ENCODE measurements around the gene HTR2B. TPM values are rescaled to one million over a fixed set of nuclear protein-coding genes. Genes with fewer than 3 reads are reported as not detected.

HTR2B gene
- total and polyA plus RNA-seq, 2 experiments from 2014 or later = 0.15 TPM; not detected in 1

DNA sequence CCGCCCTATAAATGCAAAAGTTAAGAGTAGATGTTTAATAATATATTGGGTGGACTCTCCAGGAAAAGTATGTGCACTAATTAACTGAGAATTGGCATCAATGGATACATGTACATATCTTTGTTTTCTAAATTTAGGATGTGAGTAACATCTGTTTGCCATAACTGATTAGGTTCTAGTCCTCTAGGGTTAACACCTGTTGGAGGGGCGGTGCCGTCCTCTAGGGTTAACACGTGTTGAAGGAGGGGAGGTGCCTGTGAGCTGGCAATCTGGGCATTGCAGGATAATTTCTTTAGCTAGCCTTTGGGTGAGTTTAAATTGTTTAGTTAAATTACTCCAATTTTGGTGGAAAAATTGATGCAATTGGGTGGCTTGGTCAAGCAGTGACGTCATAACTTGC lies 30.9 kb downstream of the HTR2B start:
- no peak for TF ChIP-seq EZH2phosphoT487 (IDR thresholded peaks at IDR 0.05; ENCODE audit: insufficient read depth, low read depth)
- no peak for TF ChIP-seq EZH2 (IDR thresholded peaks at IDR 0.05; ENCODE audit: insufficient read depth, poor library complexity, severe bottlenecking)
- no peak for DNase-seq
- Histone ChIP-seq H4K20me1 (ENCODE audit: insufficient read depth) (no peaks in the 10 kb centered on the region), H3K79me2 (ENCODE audit: insufficient read depth) (peaks cover 36% of the 10 kb centered on the region), H3K9me2 (ENCODE audit: insufficient read depth) (no peaks in the 10 kb centered on the region), H3K4me2 (ENCODE audit: unreplicated experiment) (no peak overlapping the region), H3K27me3 (replicated peaks; ENCODE audit: insufficient read depth) (no peaks in the 10 kb centered on the region), H3K9ac (no peak overlapping the region), H2AFZ (no peak overlapping the region), H3K27ac (no peak overlapping the region), H3K9me3 (ENCODE audit: low read depth) (no peaks in the 10 kb centered on the region), H3F3A (ENCODE audit: insufficient read depth) (no peaks in the 10 kb centered on the region), H3K4me3 (no peak overlapping the region), H3K4me1 (ENCODE audit: insufficient read depth) (no peaks in the 10 kb centered on the region), H3K36me3 (ENCODE audit: low read depth) (peaks cover 10% of the 10 kb centered on the region; the same call in 1 of the 2 replicates)
- in situ Hi-C loops (cut with MboI) = no loop called here
- 81 to 82% methylated on average over 5 of the region's 5 CpGs for WGBS, 2 experiments (ENCODE audit: low coverage in 1 of 2, low lambda C conversion rate in 2 of 2, missing lambda C conversion rate in 2 of 2)

DNA sequence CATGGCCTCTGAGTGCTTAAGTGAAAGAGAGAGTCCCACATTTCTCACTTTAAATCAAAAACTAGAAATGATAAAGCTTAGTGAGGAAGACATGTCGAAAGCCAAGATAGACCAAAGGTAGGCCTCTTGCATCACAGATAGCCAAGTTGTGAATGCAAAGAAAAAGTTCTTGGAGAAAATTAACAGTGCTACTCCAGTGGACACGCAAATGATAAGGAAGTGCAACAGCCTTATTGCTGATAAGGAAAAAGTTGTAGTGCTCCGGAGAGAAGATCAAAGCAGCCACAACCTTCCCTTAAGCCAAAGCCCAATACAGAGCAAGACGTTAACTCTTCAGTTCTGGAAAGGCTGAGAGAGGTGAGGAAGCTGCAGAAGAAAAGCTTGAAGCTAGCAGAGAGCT lies 36.1 kb downstream of the HTR2B start:
- H3K9me3 ChIP-seq (ENCODE audit: low read depth) = no peaks in the 10 kb centered on the region
- H3K4me3 ChIP-seq = no peak overlapping the region
- DNase-seq = no peak
- peaks cover 42% of the 10 kb centered on the region for H3K36me3 ChIP-seq (ENCODE audit: low read depth)
- WGBS, 2 experiments (ENCODE audit: low coverage in 1 of 2, low lambda C conversion rate in 2 of 2, missing lambda C conversion rate in 2 of 2) = 88 to 91% methylated on average over 4 of the region's 4 CpGs
- no peaks in the 10 kb centered on the region for H4K20me1 ChIP-seq (ENCODE audit: insufficient read depth)
- no peaks in the 10 kb centered on the region for H3K4me1 ChIP-seq (ENCODE audit: insufficient read depth)
- H3F3A ChIP-seq (ENCODE audit: insufficient read depth) = no peaks in the 10 kb centered on the region
- no peak overlapping the region for H3K9ac ChIP-seq
- in situ Hi-C loops (cut with MboI) = no loop called here
- H3K9me2 ChIP-seq (ENCODE audit: insufficient read depth) = no peaks in the 10 kb centered on the region
- no peak overlapping the region for H2AFZ ChIP-seq
- H3K4me2 ChIP-seq (ENCODE audit: unreplicated experiment) = no peak overlapping the region
- H3K27ac ChIP-seq = no peak overlapping the region
- TF ChIP-seq EZH2phosphoT487 (IDR thresholded peaks at IDR 0.05; ENCODE audit: insufficient read depth, low read depth) (no peak), EZH2 (IDR thresholded peaks at IDR 0.05; ENCODE audit: insufficient read depth, poor library complexity, severe bottlenecking) (no peak)
- H3K27me3 ChIP-seq (replicated peaks; ENCODE audit: insufficient read depth) = no peaks in the 10 kb centered on the region
- H3K79me2 ChIP-seq (ENCODE audit: insufficient read depth) = peaks cover 19% of the 10 kb centered on the region; the same call in 1 of the 2 replicates

DNA sequence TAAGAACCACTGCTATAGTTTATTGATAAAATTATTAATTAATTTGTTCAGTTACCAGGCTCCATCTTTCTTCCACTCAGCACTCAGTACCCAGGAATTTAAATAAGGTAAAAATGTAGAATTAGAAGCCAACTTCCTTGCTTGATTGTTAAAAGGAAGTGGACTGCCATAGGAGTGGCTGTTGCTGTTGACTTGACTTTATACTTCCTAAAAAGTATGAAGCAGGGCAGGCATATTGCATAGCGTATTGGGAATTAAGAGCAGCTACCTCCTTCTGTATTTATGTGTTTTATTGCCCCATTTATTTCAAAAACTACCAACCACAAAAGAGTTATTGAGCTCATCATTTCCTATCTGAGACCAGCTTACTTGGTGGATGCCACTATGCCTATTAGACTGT lies 40.3 kb downstream of the HTR2B start:
- peaks cover 70% of the 10 kb centered on the region for H3K36me3 ChIP-seq (ENCODE audit: low read depth)
- TF ChIP-seq EZH2 (IDR thresholded peaks at IDR 0.05; ENCODE audit: insufficient read depth, poor library complexity, severe bottlenecking) = no peak
- TF ChIP-seq EZH2phosphoT487 (IDR thresholded peaks at IDR 0.05; ENCODE audit: insufficient read depth, low read depth) = no peak
- H3K9ac ChIP-seq = no peak overlapping the region
- no peaks in the 10 kb centered on the region for H3K9me2 ChIP-seq (ENCODE audit: insufficient read depth)
- no peak overlapping the region for H3K27ac ChIP-seq
- no peaks in the 10 kb centered on the region for H4K20me1 ChIP-seq (ENCODE audit: insufficient read depth)
- H3K9me3 ChIP-seq (ENCODE audit: low read depth) = no peaks in the 10 kb centered on the region
- 100% methylated on average over 1 of the region's 1 CpG for WGBS, 2 experiments (ENCODE audit: low coverage in 1 of 2, low lambda C conversion rate in 2 of 2, missing lambda C conversion rate in 2 of 2)
- H3K4me3 ChIP-seq = no peak overlapping the region
- H3K27me3 ChIP-seq (replicated peaks; ENCODE audit: insufficient read depth) = no peaks in the 10 kb centered on the region
- H2AFZ ChIP-seq = no peak overlapping the region
- no peaks in the 10 kb centered on the region for H3F3A ChIP-seq (ENCODE audit: insufficient read depth)
- no peak for DNase-seq
- no peaks in the 10 kb centered on the region for H3K4me1 ChIP-seq (ENCODE audit: insufficient read depth)
- in situ Hi-C loops (cut with MboI) = no loop called here
- H3K4me2 ChIP-seq (ENCODE audit: unreplicated experiment) = no peak overlapping the region
- no peaks in the 10 kb centered on the region for H3K79me2 ChIP-seq (ENCODE audit: insufficient read depth)

DNA sequence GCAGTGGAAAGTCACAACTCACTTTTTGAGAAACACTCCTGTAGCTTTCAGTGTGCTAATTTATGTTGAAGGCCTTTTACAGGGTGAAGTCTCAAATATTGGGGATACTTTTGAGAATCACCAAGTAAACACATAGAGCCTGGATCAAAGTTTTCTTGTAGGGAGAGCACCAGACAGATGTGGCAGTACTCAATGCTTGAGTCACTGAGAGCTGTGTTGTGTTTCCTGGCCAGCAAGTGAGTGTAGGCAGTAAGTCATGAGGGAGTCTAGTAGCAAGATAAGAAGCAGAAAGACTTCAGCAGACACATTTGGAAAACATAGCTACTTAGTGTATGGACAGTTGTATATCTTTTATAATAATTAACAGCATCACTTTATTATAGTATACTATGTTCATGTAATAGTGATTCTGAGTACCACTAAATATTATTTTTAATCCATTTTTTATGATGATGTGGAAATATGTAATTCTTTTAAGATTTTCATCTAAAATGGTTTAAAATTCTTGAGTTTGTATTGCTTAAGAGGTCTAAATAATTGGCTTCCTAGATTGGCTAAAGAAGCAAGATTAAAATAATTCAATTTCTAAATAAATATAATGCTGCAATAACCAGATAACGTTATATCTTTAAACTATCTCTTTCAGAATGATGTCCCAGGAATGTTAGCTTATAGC lies 55.3 kb downstream of the HTR2B start:
- H3K27me3 ChIP-seq (replicated peaks; ENCODE audit: insufficient read depth) = no peaks in the 10 kb centered on the region
- H3K4me3 ChIP-seq = no peak overlapping the region
- in situ Hi-C loops (cut with MboI) = no loop called here
- no peak overlapping the region for H2AFZ ChIP-seq
- 96 to 100% methylated on average over 1 of the region's 1 CpG for WGBS, 2 experiments (ENCODE audit: low coverage in 1 of 2, low lambda C conversion rate in 2 of 2, missing lambda C conversion rate in 2 of 2)
- H3K27ac ChIP-seq = peak overlapping the region; percentile 36
- no peak overlapping the region for H3K4me2 ChIP-seq (ENCODE audit: unreplicated experiment)
- DNase-seq = peak; percentile 78
- no peak for TF ChIP-seq EZH2phosphoT487 (IDR thresholded peaks at IDR 0.05; ENCODE audit: insufficient read depth, low read depth)
- no peak for TF ChIP-seq EZH2 (IDR thresholded peaks at IDR 0.05; ENCODE audit: insufficient read depth, poor library complexity, severe bottlenecking)
- H3K9me2 ChIP-seq (ENCODE audit: insufficient read depth) = no peaks in the 10 kb centered on the region
- H3F3A ChIP-seq (ENCODE audit: insufficient read depth) = peaks cover 28% of the 10 kb centered on the region
- no peaks in the 10 kb centered on the region for H3K9me3 ChIP-seq (ENCODE audit: low read depth)
- H3K79me2 ChIP-seq (ENCODE audit: insufficient read depth) = peaks cover 58% of the 10 kb centered on the region
- no peaks in the 10 kb centered on the region for H4K20me1 ChIP-seq (ENCODE audit: insufficient read depth)
- H3K36me3 ChIP-seq (ENCODE audit: low read depth) = peaks cover 63% of the 10 kb centered on the region
- H3K9ac ChIP-seq = no peak overlapping the region
- no peaks in the 10 kb centered on the region; the same call in 1 of the 2 replicates for H3K4me1 ChIP-seq (ENCODE audit: insufficient read depth)

Data from GM23248 (cell line).